GM18520 (cell line): ENCODE measurements around the gene PITHD1.
"Not testable (repeated sequence)": the region's sequence is repeated elsewhere in the genome, so short reads cannot be mapped to it uniquely, and the experiment has no call there.

Experiments used
- ATAC-seq: cut with Tn5 transposase; IDR thresholded peaks from one replicate; pipeline ENCODE4 v1.9.1; 2021; ENCODE audit not compliant: unreplicated experiment

PITHD1 gene

DNA sequence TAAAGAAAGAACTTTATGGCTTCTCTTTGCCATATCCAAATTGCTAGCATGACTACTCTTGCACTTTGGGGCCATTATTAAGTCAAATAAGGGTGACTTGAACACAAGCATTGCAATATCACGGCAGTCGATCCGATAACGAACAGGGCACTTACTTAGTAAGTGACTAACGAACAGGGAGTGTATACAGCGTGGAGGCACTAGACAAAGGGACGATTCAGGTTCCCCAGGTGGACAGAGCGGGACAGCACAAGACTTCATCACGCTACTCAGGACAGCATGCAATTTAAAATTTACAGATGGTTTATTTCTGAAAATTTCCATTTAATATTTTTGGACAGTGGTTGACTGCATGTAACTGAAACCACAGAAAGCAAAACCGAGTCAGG, 5.4 kb upstream of the PITHD1 start:
- no peak for ATAC-seq

DNA sequence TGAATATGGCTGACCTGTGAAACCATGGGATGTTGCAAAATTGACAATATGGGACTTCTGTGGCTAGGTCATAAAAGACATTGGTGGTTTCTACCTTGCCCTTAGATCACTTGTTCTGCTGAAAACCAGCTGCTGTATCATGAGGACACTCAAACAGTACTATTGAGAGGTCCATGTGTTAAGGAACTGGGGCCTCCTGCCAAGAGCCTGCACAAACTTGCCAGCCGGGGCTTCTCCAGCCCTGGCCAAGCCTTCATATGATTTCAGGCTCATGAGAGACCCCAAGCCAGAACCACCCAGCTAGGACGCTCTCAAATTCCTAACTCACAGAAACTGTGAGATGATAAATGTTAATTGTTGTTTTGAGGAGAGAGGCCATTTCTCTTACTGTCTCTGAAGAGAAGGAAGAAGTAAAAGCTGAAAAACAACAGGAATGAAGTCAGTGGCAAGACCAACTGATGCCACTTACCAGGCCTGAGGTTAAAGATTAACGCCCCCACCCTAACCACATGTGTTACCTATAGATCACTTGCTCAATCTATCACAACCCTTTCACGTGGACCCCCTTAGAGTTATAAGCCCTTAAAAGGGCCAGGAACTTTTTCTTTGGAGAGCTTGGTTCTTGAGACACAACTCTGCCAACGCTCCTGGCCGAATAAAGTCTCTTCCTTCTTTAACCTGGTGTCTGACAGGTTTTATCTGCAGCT, 3.9 kb upstream of the PITHD1 start:
- no peak for ATAC-seq

DNA sequence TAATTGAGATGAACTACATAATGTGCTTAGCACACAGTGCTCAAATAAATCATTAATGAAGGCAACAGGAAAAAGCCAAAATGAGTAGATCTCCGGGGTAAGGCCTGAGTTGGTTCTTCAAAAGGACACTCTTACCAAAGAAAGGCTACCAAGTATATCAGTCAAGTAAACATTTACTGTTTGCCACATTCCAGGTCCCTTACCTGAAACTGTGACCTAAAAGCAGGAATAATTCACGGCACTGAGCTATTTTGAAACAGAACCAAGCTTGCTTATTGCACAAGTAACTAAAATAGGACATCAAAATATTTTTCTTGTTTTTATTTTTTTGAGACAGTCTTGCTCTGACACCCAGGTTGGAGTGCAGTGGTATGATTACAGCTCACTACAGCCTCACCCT, 2.0 kb upstream of the PITHD1 start:
- ATAC-seq, result no peak

DNA sequence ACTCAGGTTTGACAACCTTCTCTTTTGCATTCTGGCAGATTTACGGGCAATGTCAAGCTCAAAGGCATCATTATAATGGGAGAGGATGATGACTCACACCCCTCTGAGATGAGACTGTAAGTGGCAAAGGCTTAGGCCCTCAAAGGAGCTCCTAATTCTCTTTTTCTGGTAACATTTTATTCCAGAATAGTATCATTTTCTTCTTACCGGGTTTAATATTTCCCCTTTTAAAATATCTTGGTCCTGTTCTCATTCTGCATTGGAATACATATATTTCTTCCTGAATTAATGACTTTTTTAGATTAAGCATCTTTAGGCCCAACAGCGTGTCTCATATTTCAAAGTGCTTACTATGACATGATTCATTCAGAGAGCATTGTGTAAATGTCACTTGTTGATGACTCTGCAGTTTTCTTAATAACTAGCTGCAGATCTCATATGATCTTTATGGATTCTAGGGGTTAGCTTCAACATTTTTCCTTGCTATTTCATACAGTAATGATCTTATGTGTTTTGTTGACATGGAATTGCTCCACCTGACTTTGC, 1.7 kb downstream of the PITHD1 start:
- no peak for ATAC-seq

DNA sequence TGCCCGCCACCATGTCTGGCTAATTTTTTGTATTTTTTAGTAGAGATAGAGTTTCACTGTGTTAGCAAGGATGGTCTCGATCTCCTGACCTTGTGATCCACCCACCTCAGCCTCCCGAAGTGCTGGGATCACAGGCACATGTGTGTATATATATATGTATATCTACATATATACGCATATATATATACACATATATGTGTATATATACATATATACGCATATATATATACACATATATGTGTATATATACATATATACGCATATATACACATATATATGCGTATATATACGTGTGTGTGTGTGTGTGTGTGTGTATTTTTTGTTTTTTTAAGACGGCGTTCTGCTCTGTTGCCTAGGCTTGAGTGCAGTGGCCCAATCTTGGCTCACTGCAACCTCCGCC, 4.9 kb downstream of the PITHD1 start:
- not testable (repeated sequence) for ATAC-seq

GRCh38 chr1:23784846-23785245, 6.6 kb downstream of the PITHD1 start:
- no peak for ATAC-seq

DNA sequence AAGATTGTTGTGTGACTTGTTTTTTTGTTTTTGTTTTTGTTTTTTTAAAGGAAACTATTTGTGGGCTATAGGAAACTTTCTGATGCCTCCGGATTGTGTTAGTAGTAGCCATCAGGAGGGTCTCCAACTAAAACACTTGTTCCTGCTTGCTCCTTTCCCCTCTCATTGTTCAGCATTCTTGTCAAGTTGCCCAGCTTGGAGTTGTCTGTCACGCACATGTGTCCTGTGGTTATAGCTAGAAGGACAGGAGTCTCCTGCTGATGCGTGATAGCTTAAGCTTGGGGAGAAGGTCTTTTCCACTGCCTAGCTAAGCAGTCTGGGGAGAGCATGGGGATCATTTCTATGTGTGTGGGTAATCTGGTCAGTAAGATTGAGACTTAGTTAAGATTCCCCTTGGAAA, 9.5 kb downstream of the PITHD1 start:
- ATAC-seq, result no peak

DNA sequence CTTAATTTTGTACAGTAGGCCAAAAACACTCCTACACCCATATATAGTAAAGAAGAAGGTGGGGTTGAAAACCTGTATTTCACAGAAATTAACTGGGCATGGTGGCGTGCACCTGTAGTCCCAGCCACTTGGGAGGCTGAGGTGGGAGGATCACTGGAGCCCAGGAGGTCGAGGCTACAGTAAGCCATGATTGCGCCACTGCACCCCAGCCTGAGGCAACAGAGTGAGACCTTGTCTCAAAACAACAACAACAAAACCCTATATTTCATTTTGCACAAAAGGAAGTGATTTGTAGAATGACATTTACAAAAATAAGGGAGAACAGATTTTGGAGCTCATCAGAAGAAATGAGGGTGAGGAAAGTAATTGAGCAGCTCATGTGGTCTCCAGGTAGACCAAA, 10.5 kb downstream of the PITHD1 start:
- ATAC-seq, result no peak

GRCh38 chr1:23790696-23791515, 12.7 kb downstream of the PITHD1 start, which contains the start of gene LYPLA2:
TSS of gene LYPLA2 (plus strand) at chr1:23791145. CDS start at chr1:23792683, 1,538 bp downstream.
- peak; percentile 54 for ATAC-seq

DNA sequence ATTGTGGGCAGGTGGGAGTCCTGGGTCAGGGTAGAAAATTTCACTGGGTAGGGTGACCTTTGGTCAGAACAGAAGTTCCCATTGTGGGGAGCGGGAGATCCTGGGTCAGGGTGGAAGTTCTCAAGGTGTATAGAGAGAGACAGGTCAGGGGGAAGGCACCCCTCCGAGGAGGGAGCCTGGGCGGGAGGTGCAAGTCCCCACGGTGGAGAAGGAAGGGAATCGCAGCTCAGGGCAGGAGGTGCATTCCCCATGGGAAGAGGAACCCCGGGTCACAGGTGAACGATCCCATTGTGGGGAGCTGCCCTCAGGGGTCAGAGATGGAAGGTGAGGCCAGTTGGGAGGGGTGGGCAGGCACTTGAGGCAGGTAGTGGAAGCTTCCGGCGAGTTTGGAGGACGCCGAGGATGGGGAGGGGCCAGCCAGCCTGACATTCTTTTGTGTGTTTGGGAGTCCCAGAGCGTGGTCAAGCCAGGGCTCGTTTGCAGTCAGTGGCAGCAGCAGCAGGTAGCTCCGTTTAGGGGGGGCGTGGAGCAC, 13.4 kb downstream of the PITHD1 start:
- no peak for ATAC-seq

GRCh38 chr1:23792151-23792945, 14.1 kb downstream of the PITHD1 start:
- no peak for ATAC-seq

GRCh38 chr1:23793018-23793781, 15.0 kb downstream of the PITHD1 start:
- no peak for ATAC-seq

DNA sequence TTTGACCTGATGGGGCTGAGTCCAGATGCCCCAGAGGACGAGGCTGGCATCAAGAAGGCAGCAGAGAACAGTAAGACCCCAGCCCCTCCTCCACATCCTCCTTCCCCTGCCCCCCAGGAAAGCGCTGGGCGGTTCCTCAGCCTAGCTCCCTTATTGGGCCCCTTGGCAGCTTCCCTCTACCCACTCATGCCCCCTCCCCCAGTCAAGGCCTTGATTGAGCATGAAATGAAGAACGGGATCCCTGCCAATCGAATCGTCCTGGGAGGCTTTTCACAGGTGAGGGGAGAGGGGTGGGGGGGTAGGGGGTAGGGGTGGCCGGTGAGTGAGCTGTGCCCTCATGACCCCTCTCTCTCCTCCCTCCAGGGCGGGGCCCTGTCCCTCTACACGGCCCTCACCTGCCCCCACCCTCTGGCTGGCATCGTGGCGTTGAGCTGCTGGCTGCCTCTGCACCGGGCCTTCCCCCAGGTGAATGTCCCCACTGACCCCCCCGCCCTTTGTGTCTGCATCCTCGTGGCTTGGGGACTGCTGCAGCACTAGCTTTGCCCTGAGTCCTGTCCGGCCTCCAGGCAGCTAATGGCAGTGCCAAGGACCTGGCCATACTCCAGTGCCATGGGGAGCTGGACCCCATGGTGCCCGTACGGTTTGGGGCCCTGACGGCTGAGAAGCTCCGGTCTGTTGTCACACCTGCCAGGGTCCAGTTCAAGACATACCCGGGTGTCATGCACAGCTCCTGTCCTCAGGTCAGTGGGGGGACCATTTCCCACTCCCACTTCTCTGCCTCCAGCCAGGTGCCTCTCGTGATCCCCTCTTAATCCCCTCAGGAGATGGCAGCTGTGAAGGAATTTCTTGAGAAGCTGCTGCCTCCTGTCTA, 15.9 kb downstream of the PITHD1 start:
- ATAC-seq, result no peak

GRCh38 chr1:23794732-23795182, 16.5 kb downstream of the PITHD1 start:
- not testable (repeated sequence) for ATAC-seq

- ATAC-seq, result no peak
Measured at GRCh38 chr1:23795676-23796465, 17.7 kb downstream of the PITHD1 start.

GRCh38 chr1:23796466-23797271, 18.5 kb downstream of the PITHD1 start:
- ATAC-seq, result no peak
